HUDEP-2 (cell line): ENCODE measurements around the gene HSF2BP.
"Not testable (repeated sequence)": the region's sequence is repeated elsewhere in the genome, so short reads cannot be mapped to it uniquely, and the experiment has no call there.

Source experiments
- DNase-seq, 76 experiments: peaks; one replicate each; lab custom pipeline; 2025; ENCODE audit not compliant: unreplicated experiment in 76 of 76; lab: John Stamatoyannopoulos, UW

HSF2BP gene

GRCh38 chr21:43688906-43689305 lies 29.6 kb upstream of the HSF2BP start:
- DNase-seq: no peak

GRCh38 chr21:43687566-43688399 lies 28.5 kb upstream of the HSF2BP start:
- DNase-seq: no peak

DNA sequence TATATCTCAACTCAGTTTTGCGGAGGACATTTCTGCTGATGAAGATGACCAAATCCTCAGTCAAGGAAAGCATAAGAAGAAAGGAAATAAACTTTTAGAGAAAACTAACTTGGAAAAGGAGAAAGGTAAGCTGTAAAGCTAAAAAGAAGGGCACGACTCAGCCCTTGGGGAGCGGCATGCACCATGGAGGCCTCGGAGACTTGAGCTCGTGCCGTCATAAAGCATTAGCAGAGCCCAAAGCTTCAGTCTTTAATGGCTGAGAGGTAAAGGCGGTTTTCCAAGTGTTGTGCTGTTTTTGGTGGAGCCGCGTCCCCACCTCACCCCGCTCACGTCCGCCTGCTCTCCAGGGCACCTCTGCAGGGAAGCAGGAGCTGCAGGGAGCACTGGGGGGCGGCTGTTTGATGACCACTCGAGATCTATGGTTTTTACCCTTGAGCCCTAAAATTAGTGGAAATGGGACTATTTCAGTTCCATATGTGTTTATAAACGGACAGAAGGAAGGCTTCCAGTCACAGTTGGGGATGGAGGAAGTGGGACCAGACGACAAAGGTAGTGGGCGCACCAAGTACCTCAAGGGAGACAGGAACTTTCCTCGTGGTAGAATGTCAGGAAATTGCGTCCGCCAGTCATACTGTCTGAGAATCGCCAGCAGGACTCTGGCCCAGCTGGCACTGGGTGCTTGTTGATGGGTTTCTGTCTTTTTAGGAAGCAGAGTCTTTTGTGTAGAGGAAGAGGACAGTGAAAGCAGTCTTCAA lies 27.7 kb upstream of the HSF2BP start:
- DNase-seq: no peak

- DNase-seq: no peak
These were observed 25.1 kb upstream of the HSF2BP start for GRCh38 chr21:43684424-43684823.

GRCh38 chr21:43681650-43682049 lies 22.4 kb upstream of the HSF2BP start:
- DNase-seq: no peak

DNA sequence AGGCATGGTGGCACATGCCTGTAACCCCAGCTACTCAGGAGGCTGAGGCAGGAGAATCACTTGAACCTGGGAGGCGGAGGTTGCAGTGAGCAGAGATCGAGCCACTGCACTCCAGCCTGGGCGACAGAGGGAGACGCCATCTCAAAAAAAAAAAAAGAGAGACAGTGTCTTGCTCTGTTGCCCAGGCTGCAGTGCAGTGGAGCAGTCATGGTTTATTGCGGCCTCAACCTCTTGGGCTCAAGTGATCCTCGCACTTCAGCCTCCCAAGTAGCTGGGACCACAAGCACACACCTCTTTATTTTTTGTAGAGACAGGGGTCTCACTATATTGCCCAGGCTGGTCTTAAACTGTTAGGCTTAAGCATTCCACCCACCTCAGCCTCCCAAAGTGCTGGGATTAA lies 21.1 kb upstream of the HSF2BP start:
- not testable (repeated sequence) for DNase-seq

DNA sequence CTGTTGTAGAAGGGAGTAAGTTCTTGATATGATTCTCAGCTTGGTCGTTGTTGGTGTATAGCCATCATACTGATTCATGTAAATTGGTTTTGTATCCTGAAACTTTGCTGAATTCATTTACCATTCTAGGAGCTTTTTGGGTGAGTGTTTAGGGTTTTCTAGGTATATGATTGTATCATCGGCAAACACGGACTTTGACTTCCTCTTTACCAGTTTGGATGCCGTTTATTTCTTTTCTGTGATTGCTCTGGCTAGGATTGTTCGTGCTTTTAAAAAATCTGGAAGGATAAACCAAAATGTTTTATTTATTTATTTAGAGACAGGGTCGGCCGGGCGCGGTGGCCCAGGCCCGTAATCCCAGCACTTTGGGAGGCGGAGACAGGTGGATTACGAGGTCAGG lies 20.7 kb upstream of the HSF2BP start:
- DNase-seq: no peak

DNA sequence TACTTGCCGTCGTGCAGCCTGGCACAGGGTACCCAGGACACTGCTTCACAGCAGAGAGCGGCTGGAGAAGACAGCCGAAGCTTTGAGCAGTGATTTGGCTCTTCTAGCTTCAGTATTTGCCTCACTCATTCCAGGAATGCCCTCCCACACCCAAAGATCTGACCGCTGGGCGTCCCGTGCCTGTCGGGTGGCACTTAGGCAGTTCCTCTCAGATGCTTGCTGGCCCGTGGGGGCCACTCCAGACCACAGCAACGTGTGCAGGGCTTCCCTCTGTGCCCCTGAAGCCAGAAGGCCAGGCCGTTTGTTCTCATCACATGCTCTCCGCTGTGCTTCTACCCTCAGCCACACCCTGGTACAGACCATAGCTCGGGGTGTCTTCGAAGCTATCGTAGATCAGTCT lies 17.1 kb upstream of the HSF2BP start:
- DNase-seq: no peak

DNA sequence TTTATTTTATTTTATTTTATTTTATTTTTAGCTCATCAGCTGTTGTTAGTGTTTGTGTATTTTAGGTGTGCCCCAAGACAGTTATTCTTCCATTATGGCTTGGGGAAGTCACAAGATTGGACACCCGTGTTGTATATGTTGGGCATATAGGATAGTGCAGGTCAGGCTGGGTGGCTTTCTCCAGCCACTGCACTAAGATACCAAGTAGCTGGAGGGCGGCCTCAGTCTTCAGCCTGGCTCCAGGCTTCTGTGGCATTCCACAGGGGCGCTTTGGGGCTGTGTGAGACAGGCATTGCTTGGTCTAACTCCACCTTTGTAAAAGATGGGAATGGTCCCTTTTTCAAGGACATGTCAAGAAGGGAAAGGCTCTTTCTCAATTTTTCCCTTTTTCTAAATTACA lies 16.6 kb upstream of the HSF2BP start:
- no peak for DNase-seq

GRCh38 chr21:43669828-43670605 lies 10.7 kb upstream of the HSF2BP start:
- no peak for DNase-seq

DNA sequence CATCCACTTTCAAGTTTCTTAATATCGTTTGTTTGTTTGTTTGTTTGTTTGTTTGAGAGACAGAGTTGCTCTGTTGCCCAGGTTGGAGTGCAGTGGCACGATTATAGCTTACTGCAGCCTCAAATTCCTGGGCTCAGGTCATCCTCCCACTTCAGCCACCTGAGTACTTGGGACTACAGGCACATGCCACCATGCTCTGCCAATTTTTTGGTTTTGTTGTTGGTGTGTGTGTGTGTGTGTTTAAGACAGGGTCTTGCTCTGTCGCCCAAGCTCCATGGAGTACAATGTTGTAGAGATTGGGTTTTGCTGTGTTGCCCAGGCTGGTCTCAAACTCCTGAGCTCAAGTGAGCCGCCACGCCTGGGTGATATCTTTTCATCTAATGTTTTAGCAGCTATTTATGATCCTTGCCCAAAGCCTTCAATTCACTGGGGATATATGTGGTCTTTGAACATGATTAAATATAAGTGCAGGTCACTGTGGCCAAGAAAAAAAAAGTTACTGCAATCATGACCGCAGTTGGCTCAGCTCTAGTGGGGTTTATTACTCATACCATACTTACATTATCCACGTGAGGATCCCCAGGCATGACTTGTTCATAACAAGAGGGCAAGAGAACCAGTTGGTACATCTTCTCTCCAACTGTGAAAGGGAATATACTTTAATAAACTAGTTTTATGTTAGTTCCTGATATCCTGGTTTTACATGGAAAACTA lies 8.1 kb upstream of the HSF2BP start:
- DNase-seq: no peak

DNA sequence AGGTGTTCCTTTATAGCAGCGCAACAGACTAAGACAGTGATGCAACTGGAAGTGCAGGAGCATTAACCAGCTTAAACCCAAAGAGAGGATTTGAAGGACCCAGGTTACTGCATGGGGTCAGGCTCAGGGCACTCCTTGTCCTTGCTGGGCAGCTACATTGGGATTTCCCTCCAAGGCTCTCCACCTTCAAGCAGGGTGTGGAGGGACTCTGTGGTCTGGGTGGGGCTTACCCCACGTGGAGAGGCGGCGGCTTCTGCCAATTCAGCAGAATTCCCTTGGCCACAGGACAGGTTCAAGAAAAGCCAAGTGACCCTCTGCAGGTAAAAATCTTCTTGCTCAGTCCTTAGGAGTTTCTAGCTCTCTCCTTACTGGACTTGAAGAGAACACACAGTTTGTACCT lies 6.6 kb upstream of the HSF2BP start:
- peak in 2 of 76 experiments; percentile 14 to 19 for DNase-seq

DNA sequence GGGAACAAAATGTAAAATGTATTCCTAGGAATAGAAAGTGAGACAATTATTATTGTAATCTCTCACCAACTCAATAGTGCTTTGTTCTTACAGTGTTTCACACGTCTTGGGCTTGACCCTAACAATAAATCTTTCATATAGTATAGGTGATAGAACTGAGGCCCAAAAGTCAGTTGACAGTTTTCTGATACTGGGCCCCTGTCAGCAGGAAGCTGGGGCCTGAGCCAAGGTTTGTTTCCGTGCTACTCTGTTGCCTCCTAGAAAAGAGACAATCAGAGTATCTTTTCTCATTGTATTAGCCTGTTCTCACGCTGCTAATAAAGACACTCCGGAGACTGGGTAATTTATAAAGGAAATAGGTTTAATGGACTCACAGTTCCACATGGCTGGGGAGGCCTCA lies 5.1 kb upstream of the HSF2BP start:
- no peak for DNase-seq

GRCh38 chr21:43663033-43663432 lies 3.7 kb upstream of the HSF2BP start:
- DNase-seq: no peak

DNA sequence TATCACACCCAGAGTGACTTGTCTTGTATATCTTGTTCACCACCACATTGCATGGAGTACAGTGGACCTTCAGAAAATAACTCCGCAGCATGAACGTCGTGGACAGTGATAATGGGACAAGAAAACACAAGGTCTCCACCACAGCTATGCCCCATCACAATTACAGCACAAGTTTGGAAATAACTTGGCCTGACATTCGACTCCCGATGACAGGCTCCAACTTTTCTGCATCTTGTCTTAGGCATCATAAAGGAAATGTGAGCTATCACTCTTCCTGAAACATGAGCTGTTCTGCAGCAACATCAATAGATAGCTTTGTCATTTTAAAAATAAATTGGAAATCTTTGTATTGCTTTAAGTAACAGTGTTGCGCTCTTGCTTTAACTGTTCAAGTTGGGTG lies 3.0 kb upstream of the HSF2BP start:
- DNase-seq: no peak

GRCh38 chr21:43658769-43659135 lies 536 bp downstream of the HSF2BP start:
- DNase-seq: no peak

GRCh38 chr21:43658088-43658741 lies 1.1 kb downstream of the HSF2BP start:
- no peak for DNase-seq

DNA sequence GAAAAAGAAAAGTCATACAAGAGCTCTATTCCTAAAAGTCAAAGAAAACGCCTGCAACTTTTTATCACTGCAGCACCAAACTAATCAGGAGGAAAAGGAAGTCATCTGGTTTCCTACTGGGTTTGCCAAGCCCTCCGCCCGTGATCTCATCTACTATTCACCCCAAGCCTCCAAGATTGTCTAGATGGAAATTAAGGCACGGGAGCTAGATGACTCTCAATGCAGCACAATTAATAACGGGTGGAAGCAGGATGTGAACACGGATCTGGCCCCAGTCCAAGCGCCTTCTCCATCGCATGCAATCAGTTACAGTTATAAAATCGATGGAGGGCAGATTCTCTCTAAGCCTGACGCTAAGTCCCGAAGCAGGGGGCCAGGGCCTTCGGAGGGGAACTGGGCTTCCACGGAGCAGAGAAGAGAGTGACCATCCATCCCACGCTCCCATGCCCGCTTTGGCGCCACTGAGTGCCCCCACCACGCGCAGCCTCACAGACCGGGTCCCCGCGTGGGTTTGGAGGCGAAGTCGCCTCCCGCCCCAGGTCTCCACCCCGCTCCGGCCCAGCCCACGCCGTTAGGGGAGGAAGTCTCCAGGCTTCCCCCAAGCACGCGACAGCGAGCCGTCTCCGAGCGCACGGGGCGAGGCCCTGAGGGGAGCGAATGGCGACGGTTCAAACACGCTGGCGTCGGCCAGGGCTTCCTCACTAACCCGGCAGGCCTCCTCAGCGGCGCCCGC lies 1.8 kb downstream of the HSF2BP start:
- DNase-seq: peak in 10 of 76 experiments; percentile 12 to 44 (median 18)

DNA sequence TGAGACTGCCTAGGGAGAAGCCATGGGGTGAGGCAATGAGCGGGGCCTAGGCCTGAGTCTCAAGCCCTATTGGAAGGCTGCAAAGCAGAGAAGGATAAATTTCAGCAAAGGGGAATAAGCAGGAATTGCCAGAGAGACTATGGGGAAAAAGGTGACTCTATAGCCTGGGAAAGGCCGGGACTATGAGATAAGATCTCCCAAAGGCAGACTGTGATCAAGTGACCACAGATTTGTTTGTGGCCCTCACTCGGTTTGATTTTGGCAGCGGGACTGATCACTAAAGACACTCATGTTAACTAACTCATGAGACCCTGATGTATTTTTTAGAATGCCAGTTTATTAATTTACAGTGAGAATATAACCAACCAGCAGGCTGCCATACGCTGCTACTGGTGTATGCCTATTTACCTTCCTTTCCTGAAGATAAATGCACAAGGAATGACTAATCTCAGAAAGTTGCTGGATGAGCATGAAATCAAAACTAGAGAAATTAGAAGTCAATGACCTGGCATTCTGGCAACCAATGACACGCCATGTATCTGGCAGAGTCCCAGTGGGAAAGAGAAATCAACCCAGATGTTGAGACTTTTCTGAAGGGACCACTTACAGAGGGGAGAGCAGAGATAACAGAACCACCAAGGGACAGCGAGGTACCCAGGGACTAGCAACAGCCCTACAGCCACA lies 4.3 kb downstream of the HSF2BP start:
- DNase-seq: no peak
